CD14-positive monocyte (primary cell): Measurements from ENCODE around the gene UFSP2. TPM values are rescaled to one million over a fixed set of nuclear protein-coding genes. Genes with fewer than 3 reads are reported as not detected.

Source experiments
- DNase-seq, 3 donors: peaks; one replicate each; pipeline ENCODE4 v3.0.0-alpha.2; 2011 to 2022
- H2AFZ ChIP-seq: 2 replicates; pipeline ENCODE4 v1.6.0; 2012; ENCODE audit warnings: mild to moderate bottlenecking, low read depth, low read length, inconsistent platforms; ENCODE audit not compliant: insufficient read depth, poor library complexity, severe bottlenecking
- H3K27ac ChIP-seq, 2 donors: 1 replicate in 1 of 2; 2 replicates in 1 of 2; pipeline ENCODE4 v1.5.1; 2012 to 2013; ENCODE audit warnings: low read length in 2 of 2, control low read depth in 1 of 2, inconsistent platforms in 1 of 2, low read depth in 1 of 2, mild to moderate bottlenecking in 1 of 2
- H3K27me3 ChIP-seq, 2 donors: one replicate each; pipeline versions ENCODE4 v1.6.0 to v1.6.1; 2011 to 2013; ENCODE audit warnings: low read length in 2 of 2; ENCODE audit not compliant: control insufficient read depth in 2 of 2, insufficient read depth in 2 of 2
- H3K36me3 ChIP-seq, 2 donors: replicated peaks in 1 of 2; 1 replicate in 1 of 2; 2 replicates in 1 of 2; pipeline versions ENCODE4 v1.5.1 to v1.6.1; 2012 to 2013; ENCODE audit warnings: low read length in 2 of 2, control low read depth in 1 of 2, inconsistent platforms in 1 of 2, mild to moderate bottlenecking in 1 of 2; ENCODE audit not compliant: insufficient read depth in 2 of 2, control insufficient read depth in 1 of 2
- H3K4me1 ChIP-seq, 2 donors: 1 replicate in 1 of 2; 2 replicates in 1 of 2; pipeline versions ENCODE4 v1.5.1 to v1.6.1; 2012 to 2013; ENCODE audit warnings: low read length in 2 of 2, control low read depth in 1 of 2, inconsistent platforms in 1 of 2, mild to moderate bottlenecking in 1 of 2, moderate library complexity in 1 of 2; ENCODE audit not compliant: insufficient read depth in 2 of 2, control insufficient read depth in 1 of 2
- H3K4me2 ChIP-seq: replicated peaks from 2 replicates; pipeline ENCODE3; 2012; ENCODE audit warnings: low read length, moderate library complexity, mild to moderate bottlenecking; ENCODE audit not compliant: poor library complexity, severe bottlenecking; ENCODE audit errors: extremely low read depth
- H3K4me3 ChIP-seq, 3 experiments: fragments of 200-600 bp in 1 of 3; sonication (generic) in 1 of 3; replicated peaks in 1 of 3; 1 replicate in 2 of 3; 2 replicates in 1 of 3; pipeline ENCODE4 v1.5.1; 2011 to 2013; ENCODE audit warnings: low read length in 3 of 3, mild to moderate bottlenecking in 3 of 3, control low read depth in 2 of 3, low read depth in 2 of 3, inconsistent platforms in 1 of 3, moderate library complexity in 1 of 3
- H3K79me2 ChIP-seq: 2 replicates; pipeline ENCODE4 v1.6.0; 2012; ENCODE audit warnings: mild to moderate bottlenecking, control low read depth, inconsistent platforms, low read length, moderate library complexity; ENCODE audit not compliant: insufficient read depth
- H3K9ac ChIP-seq: 2 replicates; pipeline ENCODE4 v1.6.0; 2017; ENCODE audit warnings: low read length, mild to moderate bottlenecking; ENCODE audit not compliant: insufficient read depth, poor library complexity, severe bottlenecking
- H3K9me3 ChIP-seq, 2 donors: replicated peaks in 1 of 2; 1 replicate in 1 of 2; 2 replicates in 1 of 2; pipeline versions ENCODE4 v1.5.1 to v1.6.1; 2012 to 2013; ENCODE audit warnings: low read length in 2 of 2, control low read depth in 1 of 2; ENCODE audit not compliant: control insufficient read depth in 1 of 2, insufficient read depth in 1 of 2
- H4K20me1 ChIP-seq: 2 replicates; pipeline ENCODE4 v1.6.0; 2012; ENCODE audit warnings: mild to moderate bottlenecking, low read length, control low read depth, moderate library complexity; ENCODE audit not compliant: insufficient read depth
- H3K27ac Mint-ChIP-seq, 7 donors: one replicate each; pipeline ENCODE4 v1.8.0; 2020; ENCODE audit warnings: mild to moderate bottlenecking in 7 of 7, mixed read lengths in 7 of 7, moderate library complexity in 6 of 7, inconsistent platforms in 2 of 7
- H3K27me3 Mint-ChIP-seq, 3 donors: one replicate each; pipeline ENCODE4 v1.8.0; 2021 to 2022; ENCODE audit warnings: low read depth in 3 of 3, mild to moderate bottlenecking in 3 of 3, mixed read lengths in 3 of 3, moderate library complexity in 3 of 3, inconsistent platforms in 1 of 3
- H3K36me3 Mint-ChIP-seq, 2 donors: one replicate each; pipeline ENCODE4 v1.8.0; 2020; ENCODE audit warnings: mixed read lengths in 2 of 2, inconsistent platforms in 1 of 2, mild to moderate bottlenecking in 1 of 2
- H3K4me1 Mint-ChIP-seq: one replicate; pipeline ENCODE4 v1.8.0; 2020; ENCODE audit warnings: mild to moderate bottlenecking, mixed read lengths
- H3K4me3 Mint-ChIP-seq, 2 donors: one replicate each; pipeline ENCODE4 v1.8.0; 2020; ENCODE audit warnings: mild to moderate bottlenecking in 2 of 2, mixed read lengths in 2 of 2, moderate library complexity in 1 of 2
- H3K9me3 Mint-ChIP-seq, 7 donors: one replicate each; pipeline ENCODE4 v1.8.0; 2020 to 2022; ENCODE audit warnings: mixed read lengths in 7 of 7, mild to moderate bottlenecking in 6 of 7, moderate library complexity in 6 of 7, inconsistent platforms in 2 of 7
- CTCF ChIP-seq: fragments of 200-600 bp; IDR thresholded peaks from one replicate; pipeline ENCODE4 v1.8.0; 2022; ENCODE audit warnings: antibody characterized with exemption, mild to moderate bottlenecking
- WGBS: methylation state at CpG from one replicate; pipeline ENCODE4 v1.1.5; 2013; ENCODE audit warnings: missing lambda C conversion rate; ENCODE audit not compliant: insufficient coverage; 5-methylcytosine and 5-hydroxymethylcytosine counted together
- intact Hi-C, 2 donors: fragments of 100-400 bp; cut with micrococcal nuclease; formaldehyde crosslinking; loops; one replicate each; pipeline versions ENCODE4 v1.15.0 to v1.15.1; 2023
- polyA plus RNA-seq, 3 donors: library from polyadenylated mRNA; depleted of rRNA in 1 of 3; unstranded in 2 of 3; stranded (reverse) in 1 of 3; fragments of 300-500 nt in 2 of 3; fragments of >200 nt in 1 of 3; fragmentation: Illumina TruSeq in 2 of 3; gene quantifications; 1 replicate in 2 of 3; 2 replicates in 1 of 3; pipeline ENCODE4 v1.2.3, GENCODE V29; 2012 to 2021

The UFSP2 gene
- polyA plus RNA-seq, 3 donors: 6.8 to 23.5 (median 13.8) TPM

- 95% methylated on average over 9 of the region's 12 CpGs for WGBS
- Histone ChIP-seq H3K36me3 (no peaks in the 10 kb centered on the region), H3K9ac (no peak overlapping the region), H3K27me3 (peaks cover 18 to 30% of the 10 kb centered on the region in 2 donors), H2AFZ (no peak overlapping the region), H3K27ac (no peak overlapping the region), H3K4me1 (peaks cover 0 to 3% of the 10 kb centered on the region in 2 donors), H4K20me1 (no peaks in the 10 kb centered on the region), H3K79me2 (no peaks in the 10 kb centered on the region), H3K4me3 (no peak overlapping the region), H3K4me2 (no peak overlapping the region), H3K9me3 (peaks cover 0 to 8% of the 10 kb centered on the region in 2 donors)
- Mint-ChIP-seq H3K27me3 (peaks cover 26 to 47% (median 32%) of the 10 kb centered on the region in 3 donors), H3K4me1 (peaks cover 9% of the 10 kb centered on the region), H3K27ac (peak overlapping the region in 1 of 7 donors; percentile 28), H3K36me3 (no peaks in the 10 kb centered on the region), H3K4me3 (peak overlapping the region in 1 of 2 donors; percentile 28), H3K9me3 (peaks cover 0 to 11% (median 6%) of the 10 kb centered on the region in 7 donors)
- intact Hi-C loops: no loop called here
- no peak for TF ChIP-seq CTCF
- no peak for DNase-seq
These were observed 37.8 kb downstream of the UFSP2 start for GRCh38 chr4:185387957-185388356.

- no peak for TF ChIP-seq CTCF
- intact Hi-C loops: no loop called here
- Histone ChIP-seq H3K4me2 (peak overlapping the region; percentile 8), H3K9me3 (peaks cover 0 to 8% of the 10 kb centered on the region in 2 donors), H3K9ac (no peak overlapping the region), H3K27me3 (peaks cover 18 to 30% of the 10 kb centered on the region in 2 donors), H3K36me3 (no peaks in the 10 kb centered on the region), H3K4me1 (peaks cover 0 to 3% of the 10 kb centered on the region in 2 donors), H2AFZ (no peak overlapping the region), H3K27ac (no peak overlapping the region), H4K20me1 (no peaks in the 10 kb centered on the region), H3K79me2 (no peaks in the 10 kb centered on the region), H3K4me3 (no peak overlapping the region)
- no peak for DNase-seq
- WGBS: 0% methylated on average over 4 of the region's 10 CpGs
- Mint-ChIP-seq H3K27ac (no peak overlapping the region), H3K27me3 (peaks cover 29 to 39% (median 33%) of the 10 kb centered on the region in 3 donors), H3K9me3 (peaks cover 3 to 14% (median 8%) of the 10 kb centered on the region in 7 donors), H3K36me3 (no peaks in the 10 kb centered on the region), H3K4me1 (peaks cover 9% of the 10 kb centered on the region), H3K4me3 (peak overlapping the region in 1 of 2 donors; percentile 70)
These were observed 40.8 kb downstream of the UFSP2 start for GRCh38 chr4:185384930-185385331.
